ENCODE measurements around the gene STON2.

DNA sequence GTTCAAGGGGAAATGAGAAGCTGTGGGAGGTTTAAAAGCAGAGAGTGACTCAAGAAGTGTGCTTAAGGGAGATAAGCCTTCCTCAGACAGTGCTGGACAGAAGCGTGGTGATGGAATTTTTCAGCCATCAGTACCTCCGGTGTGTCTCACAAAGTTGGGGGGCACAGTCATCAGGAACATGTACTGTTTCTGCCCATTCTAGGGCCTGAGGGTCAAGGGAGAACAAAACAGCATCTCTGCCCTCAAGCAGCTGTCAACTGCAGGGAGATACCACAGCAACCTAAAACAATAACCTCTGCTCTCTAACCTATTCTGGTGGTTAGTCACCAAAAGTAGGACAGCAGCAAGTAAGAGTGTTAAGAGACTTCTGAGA is 2.0 kb upstream of the STON2 start:
- no peak for TF ChIP-seq TAF1 (IDR thresholded peaks at IDR 0.05; ENCODE audit: borderline replicate concordance, low read depth, low read length)
- no peak for TF ChIP-seq POLR2AphosphoS5 (IDR thresholded peaks at IDR 0.05; ENCODE audit: low read depth, low read length)
- no peak for TF ChIP-seq POLR2A (IDR thresholded peaks at IDR 0.05; ENCODE audit: low read depth, low read length)

Measured in GM12892 (cell line).